Common myeloid progenitor, CD34-positive (primary cell): ENCODE data around the gene CD52.

Source experiments
- CTCF ChIA-PET: fragments of 350-600 bp; sonication (Branson Sonifier 250); formaldehyde crosslinking; loops from one replicate; lab custom pipeline; 2021; ENCODE audit warnings: antibody characterized with exemption; lab: Charles Lee
- POLR2A ChIA-PET: fragments of 350-600 bp; sonication (Branson Sonifier 250); formaldehyde crosslinking; loops from one replicate; lab custom pipeline; 2021; ENCODE audit warnings: antibody characterized with exemption; lab: Charles Lee
- DNase-seq, 3 donors: peaks; one replicate each; pipeline versions ENCODE4 v3.0.0 to v3.0.0-alpha.2; 2013
- H3K27ac ChIP-seq, 2 experiments: 1 replicate in 1 of 2; 2 replicates in 1 of 2; pipeline ENCODE4 v1.7.0; 2013; ENCODE audit warnings: inconsistent platforms in 2 of 2, low read length in 2 of 2, mild to moderate bottlenecking in 2 of 2, low read depth in 1 of 2, moderate library complexity in 1 of 2; ENCODE audit not compliant: severe bottlenecking in 2 of 2, insufficient read depth in 1 of 2, poor library complexity in 1 of 2
- H3K27me3 ChIP-seq, 5 experiments: replicated peaks in 2 of 5; 1 replicate in 3 of 5; 2 replicates in 2 of 5; pipeline versions ENCODE4 v1.6.1 to v1.7.0; 2013; ENCODE audit warnings: low read length in 4 of 5, mild to moderate bottlenecking in 2 of 5, moderate library complexity in 2 of 5, inconsistent platforms in 1 of 5; ENCODE audit not compliant: insufficient read depth in 5 of 5, control insufficient read depth in 4 of 5
- H3K36me3 ChIP-seq, 4 experiments: 1 replicate in 2 of 4; 2 replicates in 2 of 4; pipeline versions ENCODE4 v1.6.1 to v1.7.0; 2013; ENCODE audit warnings: low read length in 3 of 4, control low read depth in 1 of 4, mild to moderate bottlenecking in 1 of 4; ENCODE audit not compliant: control insufficient read depth in 4 of 4, insufficient read depth in 4 of 4
- H3K4me1 ChIP-seq, 4 experiments: 1 replicate in 3 of 4; 2 replicates in 1 of 4; pipeline versions ENCODE4 v1.6.1 to v1.7.1; 2013; ENCODE audit warnings: low read length in 3 of 4, mild to moderate bottlenecking in 3 of 4, control low read depth in 1 of 4, inconsistent platforms in 1 of 4, moderate library complexity in 1 of 4; ENCODE audit not compliant: control insufficient read depth in 4 of 4, insufficient read depth in 4 of 4; ENCODE audit errors: control extremely low read depth in 1 of 4
- H3K4me3 ChIP-seq, 7 experiments: 1 replicate in 4 of 7; 2 replicates in 3 of 7; pipeline versions ENCODE4 v1.5.1 to v1.7.0; 2013; ENCODE audit warnings: mild to moderate bottlenecking in 7 of 7, low read length in 6 of 7, moderate library complexity in 6 of 7, inconsistent platforms in 2 of 7, low read depth in 2 of 7, control low read depth in 1 of 7; ENCODE audit not compliant: insufficient read depth in 4 of 7, control insufficient read depth in 1 of 7; ENCODE audit errors: extremely low read depth in 1 of 7
- H3K9me3 ChIP-seq, 5 experiments: 1 replicate in 4 of 5; 2 replicates in 1 of 5; pipeline versions ENCODE4 v1.6.1 to v1.7.1; 2013; ENCODE audit warnings: low read length in 4 of 5, mild to moderate bottlenecking in 2 of 5, inconsistent platforms in 1 of 5, low read depth in 1 of 5, moderate library complexity in 1 of 5; ENCODE audit not compliant: control insufficient read depth in 4 of 5, insufficient read depth in 2 of 5; ENCODE audit errors: control extremely low read depth in 1 of 5
- WGBS: methylation state at CpG from one replicate; pipeline ENCODE4 v1.1.5; 2013; ENCODE audit not compliant: insufficient coverage; 5-methylcytosine and 5-hydroxymethylcytosine counted together

Gene CD52

DNA sequence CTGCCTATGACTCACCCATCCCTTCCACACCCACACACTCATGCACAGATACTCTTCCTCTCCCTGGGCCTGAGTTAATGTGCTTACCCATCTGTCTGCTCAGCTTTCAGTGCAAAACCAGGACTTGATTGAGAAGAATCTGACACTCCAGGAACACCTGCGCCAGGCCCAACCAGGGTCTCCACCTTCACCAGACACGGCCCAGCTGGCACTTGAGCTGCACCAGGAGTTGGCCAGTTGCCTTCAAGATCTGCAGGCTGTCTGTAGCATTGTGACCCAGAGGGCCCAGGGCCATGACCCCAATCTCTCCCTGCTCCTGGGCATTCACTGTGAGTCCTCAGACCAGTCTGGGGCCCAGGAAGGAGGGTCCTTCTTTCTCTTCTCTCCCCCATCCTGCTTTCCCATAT lies 41.3 kb upstream of the CD52 start:
- DNase-seq = no peak
- Histone ChIP-seq H3K27me3 (no peaks in the 10 kb centered on the region), H3K36me3 (peaks cover 8 to 57% (median 21%) of the 10 kb centered on the region in 4 experiments), H3K27ac (peak overlapping the region; percentile 89 to 93), H3K4me3 (peak overlapping the region in 2 of 7 experiments; percentile 20 to 44), H3K9me3 (no peaks in the 10 kb centered on the region), H3K4me1 (peaks cover 31 to 75% (median 71%) of the 10 kb centered on the region in 4 experiments)
- POLR2A ChIA-PET = interaction anchor here (0.8 to 4.1 kb wide), 5 partner anchors 9 to 42 kb away, joined by 3 to 26 read pairs (median 7); partner anchors contain the start of genes CD52 and CEP85
- CTCF ChIA-PET = interaction anchor here (0.5 to 9.2 kb wide), 27 partner anchors 8 to 141 kb away, joined by 3 to 152 read pairs (median 4); partner anchors contain the start of genes CD52, CEP85 and CNKSR1
- 71% methylated on average over 2 of the region's 2 CpGs for WGBS

GRCh38 chr1:26277261-26277661 lies 40.5 kb upstream of the CD52 start:
- Histone ChIP-seq H3K36me3 (peaks cover 5 to 53% (median 22%) of the 10 kb centered on the region in 4 experiments), H3K9me3 (no peaks in the 10 kb centered on the region), H3K4me1 (peaks cover 33 to 82% (median 79%) of the 10 kb centered on the region in 4 experiments), H3K27me3 (no peaks in the 10 kb centered on the region), H3K4me3 (peak overlapping the region in 1 of 7 experiments; percentile 86), H3K27ac (peak overlapping the region; percentile 89 to 93)
- ChIA-PET POLR2A (interaction anchor here (0.6 to 4.1 kb wide), 2 partner anchors 12 to 39 kb away, joined by 3 to 26 read pairs; no protein-coding TSS in a partner anchor), CTCF (interaction anchor here (0.9 to 9.2 kb wide), 13 partner anchors 9 to 140 kb away, joined by 3 to 152 read pairs (median 5); partner anchors contain the start of genes CD52, CEP85 and ZNF593)
- WGBS = 100% methylated on average over 3 of the region's 3 CpGs
- DNase-seq = no peak

DNA sequence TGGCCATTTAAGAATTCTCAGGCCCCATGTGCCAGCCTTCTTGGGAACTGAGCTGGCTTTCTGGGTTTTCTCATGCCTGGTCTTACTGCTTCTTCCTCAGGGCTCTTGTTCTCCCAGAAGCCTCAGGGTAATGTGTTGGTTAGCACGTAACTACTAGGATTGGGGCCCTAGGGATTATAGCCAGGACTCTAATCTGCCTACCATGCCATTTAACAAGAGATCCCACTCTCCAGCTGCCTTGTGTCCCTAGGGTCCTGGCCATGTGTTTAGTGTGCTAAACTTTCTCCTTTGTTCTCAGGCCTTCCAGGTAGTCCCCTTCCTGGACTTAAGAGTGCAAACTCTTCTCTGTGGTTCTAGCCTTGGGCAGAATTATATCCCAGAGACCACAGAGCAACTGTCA lies 40.0 kb upstream of the CD52 start:
- Histone ChIP-seq H3K36me3 (peaks cover 4 to 52% (median 24%) of the 10 kb centered on the region in 4 experiments), H3K4me1 (peaks cover 33 to 87% (median 83%) of the 10 kb centered on the region in 4 experiments), H3K27me3 (no peaks in the 10 kb centered on the region), H3K27ac (peak overlapping the region; percentile 89 to 93), H3K4me3 (peak overlapping the region in 1 of 7 experiments; percentile 86), H3K9me3 (no peaks in the 10 kb centered on the region)
- 100% methylated on average over 1 of the region's 1 CpG for WGBS
- DNase-seq = no peak
- ChIA-PET CTCF (interaction anchor here (0.6 to 9.2 kb wide), 13 partner anchors 10 to 139 kb away, joined by 3 to 152 read pairs (median 5); partner anchors contain the start of genes CD52, CEP85 and ZNF593), POLR2A (interaction anchor here (4.1 kb wide), 1 partner anchor 11 kb away, joined by 26 read pairs; no protein-coding TSS in a partner anchor)

DNA sequence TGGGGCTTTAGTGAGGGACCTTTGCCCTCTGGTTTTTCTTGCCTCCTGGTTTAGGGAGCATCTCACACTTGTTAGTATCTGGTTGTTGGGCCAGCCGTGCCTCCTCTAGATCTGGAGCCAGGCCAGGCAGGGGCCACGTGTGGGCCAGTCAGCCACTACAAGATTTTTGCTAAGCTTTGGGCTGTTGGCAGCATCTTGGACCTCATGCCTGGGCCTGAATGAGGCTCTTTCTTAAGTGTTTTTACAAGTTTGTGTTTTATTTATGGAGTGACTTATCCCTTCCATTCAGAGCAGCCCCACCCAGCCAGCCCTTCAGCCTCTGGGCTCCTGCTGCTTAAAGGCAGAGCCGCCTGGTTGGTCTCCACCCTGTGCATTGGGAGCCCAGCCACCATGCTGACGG lies 39.5 kb upstream of the CD52 start:
- H3K27me3 ChIP-seq = no peaks in the 10 kb centered on the region
- peaks cover 4 to 52% (median 21%) of the 10 kb centered on the region in 4 experiments for H3K36me3 ChIP-seq
- no peaks in the 10 kb centered on the region for H3K9me3 ChIP-seq
- ChIA-PET POLR2A (interaction anchor here (0.9 kb wide), 1 partner anchor 10 kb away, joined by 5 read pairs; no protein-coding TSS in a partner anchor), CTCF (interaction anchor here (0.7 to 9.2 kb wide), 6 partner anchors 11 to 139 kb away, joined by 3 to 152 read pairs (median 6); partner anchors contain the start of genes CD52, CEP85 and ZNF593)
- 14% methylated on average over 2 of the region's 4 CpGs for WGBS
- DNase-seq = no peak
- peaks cover 33 to 93% (median 89%) of the 10 kb centered on the region in 4 experiments for H3K4me1 ChIP-seq
- peak overlapping the region in 3 of 7 experiments; percentile 80 to 86 (median 84) for H3K4me3 ChIP-seq
- H3K27ac ChIP-seq = peak overlapping the region; percentile 89 to 93

DNA sequence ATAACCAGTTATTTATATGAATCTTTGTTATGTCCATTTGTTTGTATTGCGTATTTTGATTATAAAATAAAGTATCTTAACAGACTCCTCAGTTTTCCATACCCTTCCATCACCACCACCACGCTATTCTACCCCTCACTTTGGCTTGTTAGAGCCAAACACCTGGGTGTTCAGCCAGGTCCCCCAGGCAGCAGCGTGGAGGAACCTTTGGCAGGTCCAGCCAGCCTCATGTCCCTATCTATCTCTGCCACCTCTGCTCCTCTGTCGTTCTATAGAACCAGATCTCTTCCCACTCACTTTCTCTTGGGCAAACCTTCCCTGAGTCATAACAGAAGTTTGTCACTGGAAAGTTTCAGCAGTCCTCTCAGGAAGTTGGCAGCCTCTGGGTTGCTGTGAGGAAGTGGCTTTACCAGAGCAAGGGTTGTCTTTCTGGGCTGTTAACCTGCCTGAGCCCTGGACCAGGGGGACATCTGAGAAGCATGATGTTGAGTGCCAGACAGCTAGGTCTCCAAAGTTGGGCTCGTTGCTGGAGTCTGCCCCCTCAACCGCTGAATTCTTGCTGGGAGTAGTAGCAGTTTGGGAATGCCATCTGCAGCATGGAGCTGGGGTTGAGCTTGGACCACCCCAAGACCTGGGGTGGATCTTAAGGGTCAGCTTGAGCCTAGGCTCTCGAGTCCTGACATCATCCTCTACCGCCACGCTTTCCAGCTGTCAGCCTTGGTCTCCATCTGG lies 38.9 kb upstream of the CD52 start:
- H3K36me3 ChIP-seq = peaks cover 4 to 57% (median 21%) of the 10 kb centered on the region in 4 experiments
- WGBS = 44% methylated on average over 5 of the region's 9 CpGs
- no peaks in the 10 kb centered on the region for H3K27me3 ChIP-seq
- DNase-seq = peak; percentile 60 to 63 (median 61)
- ChIA-PET POLR2A (interaction anchor here (0.6 to 1.4 kb wide), 6 partner anchors 10 to 1877 kb away, joined by 3 to 8 read pairs (median 4); no protein-coding TSS in a partner anchor), CTCF (interaction anchor here (0.7 to 9.2 kb wide), 10 partner anchors 10 to 114 kb away, joined by 3 to 152 read pairs (median 4); partner anchors contain the start of genes CD52, ZNF593 and ZNF593OS)
- H3K27ac ChIP-seq = peak overlapping the region; percentile 89 to 93
- peak overlapping the region in 6 of 7 experiments; percentile 70 to 86 (median 78) for H3K4me3 ChIP-seq
- peaks cover 33 to 99% (median 95%) of the 10 kb centered on the region in 4 experiments for H3K4me1 ChIP-seq
- H3K9me3 ChIP-seq = no peaks in the 10 kb centered on the region

DNA sequence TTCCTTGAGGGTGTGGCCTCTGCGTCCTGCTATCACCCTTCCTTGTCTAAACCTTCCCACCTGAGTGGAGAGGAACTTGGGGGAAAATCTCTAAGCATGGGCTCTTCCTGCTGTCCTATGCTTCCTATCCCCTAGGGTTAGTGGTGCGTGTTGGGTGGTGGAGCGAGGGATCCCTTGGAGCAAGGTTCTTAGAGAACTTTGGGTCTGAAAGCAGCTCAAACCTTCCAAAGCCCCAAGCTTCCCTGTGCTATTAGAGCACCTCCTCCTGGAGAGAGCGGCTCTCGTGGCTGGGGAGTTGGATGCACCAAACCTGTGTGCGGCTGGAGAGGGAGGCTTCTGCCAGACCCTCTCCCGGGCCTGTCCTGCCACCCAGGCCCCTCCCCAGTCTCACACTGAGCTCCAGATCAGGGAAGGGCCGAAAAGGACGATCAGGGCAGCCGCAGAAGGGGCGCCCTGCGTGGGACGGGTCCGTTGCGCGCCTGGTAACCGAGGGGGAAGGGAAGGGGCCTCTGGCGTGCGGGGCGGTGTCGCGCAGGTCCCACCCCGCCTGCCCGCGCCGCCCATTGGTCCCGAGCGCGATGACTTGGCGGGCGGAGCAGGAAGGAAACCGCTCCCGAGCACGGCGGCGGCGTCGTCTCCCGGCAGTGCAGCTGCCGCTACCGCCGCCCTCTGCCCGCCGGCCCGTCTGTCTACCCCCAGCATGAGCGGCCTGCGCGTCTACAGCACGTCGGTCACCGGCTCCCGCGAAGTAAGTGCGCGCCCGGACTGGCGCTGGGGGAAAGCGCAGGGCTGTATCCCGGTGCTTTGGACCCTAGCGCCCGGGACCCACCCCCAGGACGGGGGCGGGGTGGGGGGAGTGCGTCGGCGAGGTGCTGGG lies 38.1 kb upstream of the CD52 start, which contains the start of gene SH3BGRL3:
SH3BGRL3 (plus strand) TSS at position 631 of the 877 bp plus-strand sequence; CDS start at position 701, 70 bp downstream.
- peak within 1 kb of the TSS; percentile 89 to 93 for H3K27ac ChIP-seq
- WGBS = under 1% methylated on average over 48 of the region's 66 CpGs
- no peaks in the 10 kb centered on the region for H3K9me3 ChIP-seq
- POLR2A ChIA-PET = interaction anchor here (0.6 to 1.4 kb wide), 5 partner anchors 9 to 1878 kb away, joined by 3 to 8 read pairs (median 3); no protein-coding TSS in a partner anchor
- H3K4me3 ChIP-seq = peak within 1 kb of the TSS; percentile 70 to 86 (median 75)
- CTCF ChIA-PET = interaction anchor here (0.5 to 9.2 kb wide), 12 partner anchors 10 to 206 kb away, joined by 3 to 152 read pairs (median 4); partner anchors contain the start of genes CD52, ZNF593 and ZNF593OS
- H3K4me1 ChIP-seq = peaks cover 30 to 99% (median 97%) of the 10 kb centered on the region in 4 experiments
- DNase-seq = peak; percentile 79 to 87 (median 85)
- no peaks in the 10 kb centered on the region for H3K27me3 ChIP-seq
- peaks cover 4 to 53% (median 22%) of the 10 kb centered on the region in 4 experiments for H3K36me3 ChIP-seq
